GM12864 (cell line): ENCODE measurements around the gene MAFG.
A peak's percentile ranks its signal among the peaks of the same experiment; 100 is the strongest.

Experiments used
- DNase-seq: peaks from one replicate; pipeline ENCODE4 v3.0.0-alpha.2; 2011; ENCODE audit warnings: low read depth
- H3K4me3 ChIP-seq: 2 replicates; pipeline ENCODE4 v1.5.1; 2011; ENCODE audit warnings: mild to moderate bottlenecking, low read depth, low read length, control low read depth
- CTCF ChIP-seq: IDR thresholded peaks from 2 replicates; pipeline ENCODE4 v1.5.1; 2011; ENCODE audit warnings: low read depth, mild to moderate bottlenecking, moderate library complexity, low read length, control low read depth, inconsistent platforms; ENCODE audit errors: missing control alignments

Gene MAFG

GRCh38 chr17:81914103-81914850, 13.3 kb downstream of the MAFG start:
- DNase-seq, result no peak
- no peak overlapping the region for H3K4me3 ChIP-seq
- no peak for TF ChIP-seq CTCF

GRCh38 chr17:81913394-81914102, 14.0 kb downstream of the MAFG start:
- no peak for TF ChIP-seq CTCF
- no peak overlapping the region for H3K4me3 ChIP-seq
- DNase-seq, result no peak

GRCh38 chr17:81912441-81913309, 14.9 kb downstream of the MAFG start:
- DNase-seq, result no peak
- no peak overlapping the region for H3K4me3 ChIP-seq
- TF ChIP-seq CTCF, result no peak

GRCh38 chr17:81911969-81912368, 15.6 kb downstream of the MAFG start:
- no peak overlapping the region for H3K4me3 ChIP-seq
- no peak for TF ChIP-seq CTCF
- no peak for DNase-seq

GRCh38 chr17:81911277-81911961, 16.1 kb downstream of the MAFG start, which contains the start of gene PCYT2:
PCYT2 (minus strand) TSS chr17:81911399; CDS start chr17:81911355, 44 bp downstream.
- no peak for TF ChIP-seq CTCF
- no peak for DNase-seq
- H3K4me3 ChIP-seq, result peak within 1 kb of the TSS; percentile 89

- TF ChIP-seq CTCF, result no peak
- DNase-seq, result no peak
- peak overlapping the region; percentile 89 for H3K4me3 ChIP-seq
Observed at GRCh38 chr17:81910840-81911276, 16.7 kb downstream of the MAFG start.
